NCI-H748 (cell line): ENCODE results near the gene TGM5.
"Not testable (repeated sequence)": the region's sequence is repeated elsewhere in the genome, so short reads cannot be mapped to it uniquely, and the experiment has no call there.

ENCODE experiments used
- DNase-seq: peaks from one replicate; lab custom pipeline; 2025; ENCODE audit not compliant: unreplicated experiment; lab: John Stamatoyannopoulos, UW

The TGM5 gene

DNA sequence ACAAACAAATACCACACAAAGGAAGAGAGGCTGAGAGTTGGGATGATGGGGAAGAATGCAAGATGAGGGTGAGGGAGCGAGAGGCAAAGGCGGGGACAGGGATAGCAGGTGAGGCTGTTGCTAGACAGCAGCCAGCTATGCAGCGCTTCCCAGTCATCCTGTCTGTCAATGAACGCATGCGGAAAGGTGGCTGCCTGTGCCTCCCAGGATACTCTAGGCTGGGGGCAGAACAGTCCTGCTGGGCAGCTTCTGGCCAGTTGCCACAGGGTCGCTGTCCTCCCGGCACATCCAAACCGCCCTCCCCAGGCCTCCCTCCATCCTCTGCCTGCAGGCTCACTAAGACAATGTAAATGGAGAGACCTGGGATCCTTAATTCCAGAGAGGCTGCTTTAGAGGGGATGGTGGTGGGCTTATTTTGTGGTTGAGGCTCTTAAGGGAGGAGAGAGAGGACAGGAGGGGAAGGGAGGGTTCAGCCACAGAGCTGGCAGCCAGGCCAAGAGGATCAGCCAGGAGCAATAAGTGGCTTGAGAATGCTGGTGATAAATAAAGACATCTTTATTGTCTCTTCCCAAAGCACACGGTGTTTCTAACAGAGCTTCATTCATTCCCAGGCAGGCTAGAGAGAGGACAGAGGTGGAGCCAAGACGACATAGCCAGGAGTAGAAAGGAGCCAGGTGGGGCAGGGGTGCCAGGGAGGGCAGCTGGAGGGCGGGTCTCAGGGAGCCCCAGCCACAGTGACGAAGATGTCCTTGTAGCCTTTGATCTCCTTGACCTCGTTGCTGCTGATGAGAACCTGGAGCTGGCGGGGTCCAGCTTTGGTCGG, 9.2 kb upstream of the TGM5 start:
- DNase-seq: no peak

- DNase-seq: no peak
Measured at GRCh38 chr15:43274136-43274535, 7.4 kb upstream of the TGM5 start.

- no peak for DNase-seq
Measured at GRCh38 chr15:43273243-43273642, 6.5 kb upstream of the TGM5 start.

GRCh38 chr15:43271908-43272307, 5.2 kb upstream of the TGM5 start:
- DNase-seq: not testable (repeated sequence)

- DNase-seq: no peak
Measured at GRCh38 chr15:43270676-43271306, 4.1 kb upstream of the TGM5 start.

DNA sequence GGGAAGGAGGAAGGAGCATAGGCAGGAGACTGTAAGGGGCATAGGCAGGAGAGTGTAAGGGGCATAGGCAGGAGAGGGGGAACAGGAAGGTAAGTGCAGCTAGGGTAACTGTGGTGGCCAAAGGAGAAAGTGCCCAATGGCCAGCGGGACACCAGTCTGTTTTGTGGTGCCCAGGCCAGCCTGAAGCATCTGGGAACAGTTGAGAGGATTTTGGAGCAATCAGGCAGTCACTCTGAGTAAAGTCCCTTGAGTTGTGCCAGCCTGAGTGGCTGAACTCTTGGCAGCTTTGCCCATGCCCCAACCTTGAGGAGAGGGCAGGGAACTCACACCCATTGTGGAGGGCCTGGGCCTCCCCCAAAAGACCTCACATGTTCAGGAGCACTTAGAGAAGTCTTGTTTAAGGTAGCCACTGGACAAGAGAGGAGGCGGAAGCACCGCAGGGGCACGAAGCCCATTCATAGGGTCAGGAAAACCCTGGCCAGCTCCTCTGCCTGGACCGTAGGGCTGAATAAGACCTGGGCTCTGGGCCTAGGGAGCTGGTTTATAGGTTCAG, 3.5 kb upstream of the TGM5 start:
- DNase-seq: no peak

DNA sequence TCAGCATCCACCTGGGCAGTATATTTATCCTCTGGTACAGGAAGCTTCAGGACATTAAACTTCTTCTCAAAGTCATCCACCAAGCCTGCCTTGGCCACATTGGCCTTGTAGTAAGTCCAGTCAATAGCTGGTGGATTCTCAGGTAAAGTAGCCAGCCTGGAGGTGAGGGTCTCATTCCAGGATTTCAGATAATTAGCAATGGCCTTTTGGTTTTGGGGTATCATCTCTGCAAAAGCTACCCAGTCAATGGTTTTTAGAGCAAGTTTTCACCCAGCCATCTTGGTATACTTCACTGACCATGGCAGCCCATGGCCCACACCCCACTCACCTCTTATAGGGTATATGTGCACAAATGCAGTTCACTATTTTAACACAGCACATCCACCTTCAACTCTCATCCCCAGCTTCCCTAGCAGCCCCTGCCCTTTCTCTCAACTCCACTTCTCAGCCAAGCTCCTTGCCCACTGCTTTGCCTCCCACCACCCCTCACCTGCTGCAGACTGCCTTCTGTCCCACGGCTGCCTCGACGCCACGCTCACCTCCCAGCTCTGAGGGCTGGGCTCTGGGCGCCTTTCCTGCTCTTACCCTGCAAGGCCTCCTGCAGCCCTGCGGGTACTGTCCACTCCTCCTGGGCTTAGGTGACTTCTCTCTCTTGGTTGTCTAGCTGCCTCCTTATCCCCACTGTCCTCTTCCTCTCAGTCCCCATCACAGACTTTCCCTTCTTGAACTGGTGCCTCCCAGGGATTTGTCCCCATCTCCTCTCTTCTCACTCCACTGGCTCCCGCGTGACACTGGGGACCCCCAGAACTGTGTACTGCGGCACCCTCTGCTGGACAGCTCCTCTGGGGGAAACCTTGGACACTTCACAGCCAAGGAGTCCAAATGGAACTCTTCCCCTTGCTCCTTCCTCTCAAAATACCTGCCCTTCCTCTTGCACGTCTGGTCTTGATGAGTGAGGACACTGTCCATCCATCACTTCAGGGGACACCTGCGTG, 1.7 kb upstream of the TGM5 start:
- DNase-seq: no peak

DNA sequence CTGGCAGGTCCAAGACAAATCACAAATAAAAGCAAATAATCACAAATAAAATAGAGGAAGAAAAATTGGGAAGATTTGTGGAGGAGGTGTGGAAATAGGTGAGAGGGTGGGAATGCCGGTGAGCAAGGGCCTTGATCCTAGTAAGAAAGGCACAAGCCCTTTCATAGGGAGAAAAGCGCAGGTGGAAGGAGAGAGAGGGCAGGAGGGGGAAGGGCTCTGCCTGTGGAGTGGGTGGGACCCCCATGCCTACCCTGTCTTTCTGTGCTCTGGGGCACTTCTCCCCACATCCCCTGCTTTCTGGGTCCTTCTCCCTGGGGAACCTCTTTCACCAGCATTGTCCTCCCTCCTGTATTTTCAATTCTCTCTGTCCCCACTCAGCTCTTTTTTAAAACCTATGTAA, 711 bp upstream of the TGM5 start:
- DNase-seq: no peak

GRCh38 chr15:43266386-43266785, 342 bp downstream of the TGM5 start:
- DNase-seq: no peak

DNA sequence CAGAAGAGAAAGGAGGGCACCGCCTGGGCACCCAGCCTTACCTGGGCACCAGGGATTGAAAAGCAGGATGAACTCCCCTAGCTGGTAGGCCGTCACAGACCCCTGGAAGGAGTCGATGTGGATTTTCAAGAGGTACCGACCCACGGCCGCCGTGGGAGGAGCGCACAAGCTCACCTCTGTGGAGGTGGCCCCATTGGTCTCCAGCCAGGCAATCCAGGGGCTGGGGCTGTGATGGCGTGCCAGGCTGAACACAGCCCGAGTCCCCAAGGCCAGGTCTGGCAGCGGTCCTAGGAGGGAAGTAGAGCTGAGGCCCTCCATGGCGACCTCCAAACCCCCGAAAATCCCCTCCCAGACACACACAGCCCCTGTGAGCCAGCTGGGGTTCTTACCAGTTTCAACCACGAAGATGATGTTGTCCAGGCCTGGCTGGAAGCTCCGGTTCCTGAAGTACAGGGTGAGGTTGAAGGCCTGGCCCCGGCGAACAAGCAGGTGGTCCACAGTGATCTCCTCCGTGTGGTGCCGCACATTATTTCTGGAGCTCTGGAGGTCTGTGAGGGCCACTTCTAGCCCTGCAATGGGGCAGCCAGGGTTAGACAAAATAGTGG, 6.6 kb downstream of the TGM5 start:
- DNase-seq: no peak

GRCh38 chr15:43258781-43259180, 7.9 kb downstream of the TGM5 start:
- no peak for DNase-seq

DNA sequence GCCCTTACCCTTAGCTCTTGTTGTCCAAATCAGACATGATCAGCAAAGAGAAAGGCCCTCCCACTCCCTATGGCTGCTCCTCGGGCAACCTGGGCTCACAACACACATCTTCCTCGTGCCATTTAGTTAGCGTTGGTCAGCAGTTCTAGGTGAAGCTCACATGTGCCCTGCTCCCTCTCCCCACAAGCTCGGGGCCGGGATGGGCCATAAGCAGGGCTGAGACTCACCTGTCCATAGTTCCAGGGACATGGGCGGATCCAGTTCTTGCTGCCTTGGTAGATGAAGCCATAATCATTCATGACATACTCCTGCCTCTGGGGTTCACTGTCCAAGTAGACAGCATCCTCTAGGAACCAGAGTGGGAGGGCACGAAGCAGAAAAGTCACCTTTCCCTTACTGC, 10.4 kb downstream of the TGM5 start:
- no peak for DNase-seq

DNA sequence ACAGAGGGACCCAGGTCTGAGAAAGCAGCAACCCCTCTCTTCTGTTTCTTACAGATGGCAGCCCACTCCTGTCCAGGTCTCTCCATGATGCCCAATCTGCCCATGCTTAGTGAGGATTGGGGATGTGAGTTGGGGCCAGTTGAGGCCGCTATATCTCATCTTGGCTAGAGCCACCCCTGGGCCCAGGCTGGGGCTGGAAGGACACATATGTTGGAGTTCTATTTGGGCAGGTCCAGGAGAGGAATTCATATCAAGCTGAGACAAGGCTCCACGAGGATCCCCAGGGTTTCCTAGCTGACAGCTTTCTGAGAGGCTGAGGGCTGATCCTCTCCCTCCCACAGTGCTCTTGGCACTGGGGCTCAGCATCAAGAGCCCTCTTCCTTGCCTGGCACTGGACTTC, 11.4 kb downstream of the TGM5 start:
- no peak for DNase-seq

GRCh38 chr15:43253431-43254403, 13.0 kb downstream of the TGM5 start:
- no peak for DNase-seq

DNA sequence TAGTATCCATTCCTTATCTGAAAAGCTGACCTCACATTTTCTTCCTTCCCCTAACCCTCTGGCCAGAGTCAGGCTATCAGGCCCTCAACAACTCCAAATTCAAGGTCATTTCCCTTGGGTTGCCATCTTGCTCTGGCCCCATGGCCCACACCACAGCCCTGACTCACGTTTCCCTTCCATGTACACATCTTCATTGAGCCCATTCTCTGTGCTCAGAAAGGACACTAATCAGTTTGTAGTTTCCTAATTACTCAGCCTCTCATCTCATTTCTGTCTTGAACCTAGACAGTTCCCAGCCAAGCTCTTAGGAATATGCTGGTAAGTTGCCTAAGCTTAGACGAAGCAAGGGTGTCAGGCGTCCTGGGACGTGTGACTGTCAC, 14.9 kb downstream of the TGM5 start:
- DNase-seq: no peak

- DNase-seq: no peak
Measured at GRCh38 chr15:43251185-43251870, 15.4 kb downstream of the TGM5 start.

DNA sequence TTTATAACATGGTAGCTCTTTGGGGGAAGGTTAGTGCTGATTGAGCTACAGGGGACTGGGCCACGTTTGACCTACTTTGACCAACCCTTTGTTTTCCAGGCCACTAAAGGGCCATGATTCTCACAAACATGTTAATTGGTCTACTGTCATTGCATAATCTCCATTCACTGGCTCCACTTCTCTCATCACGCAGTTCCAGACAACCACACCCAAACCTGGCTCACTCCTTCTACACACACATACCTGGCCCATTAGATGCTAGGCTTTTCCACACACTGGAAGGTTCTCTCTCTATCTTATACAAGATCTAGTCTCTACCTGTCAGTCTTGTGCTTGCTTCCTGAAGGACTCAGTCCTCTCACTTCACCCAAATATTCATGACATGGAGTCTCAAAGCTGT, 15.9 kb downstream of the TGM5 start:
- no peak for DNase-seq

DNA sequence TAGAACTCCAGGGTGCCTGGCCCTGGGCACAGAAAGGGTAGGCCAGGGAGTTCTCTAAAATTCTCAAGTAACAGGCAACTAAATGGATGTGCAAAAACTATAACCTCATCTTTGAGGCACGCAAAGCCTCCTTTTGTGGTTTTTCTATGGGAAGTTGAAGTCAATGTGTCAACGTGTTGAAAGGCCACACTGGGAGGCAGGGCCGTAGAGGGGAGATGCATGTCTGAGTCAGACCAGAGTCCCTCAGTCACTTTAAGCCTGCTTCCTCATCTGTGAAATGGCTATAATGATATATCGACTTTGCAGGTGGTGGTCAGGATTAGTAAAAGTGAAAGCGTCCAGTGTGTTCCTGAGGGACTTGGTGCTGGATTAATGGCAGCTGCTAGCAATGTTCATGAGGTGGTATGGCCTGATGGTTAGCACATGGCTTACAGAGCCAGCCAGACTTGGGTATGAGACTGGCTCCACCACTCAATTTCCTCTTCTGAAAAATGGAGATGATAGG, 17.0 kb downstream of the TGM5 start:
- no peak for DNase-seq

DNA sequence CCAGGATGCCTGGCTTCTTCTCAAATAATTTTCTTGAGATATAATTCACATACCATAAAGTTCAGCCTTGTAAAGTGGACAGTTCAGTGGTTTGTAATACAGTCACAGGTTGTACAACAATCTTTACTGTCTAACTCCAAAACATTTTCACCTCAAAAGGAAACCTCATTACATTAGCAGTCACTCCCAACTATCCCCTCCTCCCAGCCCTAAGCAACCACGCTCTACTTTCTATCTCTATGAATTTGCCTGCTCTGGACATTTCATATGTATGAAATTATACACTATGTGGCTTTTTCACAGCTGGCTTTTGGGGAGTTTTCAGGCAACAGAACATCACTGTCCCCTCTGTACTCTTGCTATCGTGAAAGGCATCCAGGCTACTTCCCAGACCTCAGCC, 17.5 kb downstream of the TGM5 start:
- DNase-seq: no peak
